Mesothelial cell of epicardium (in vitro differentiated cells): ENCODE data around the gene TMEM178B. TPM values are rescaled to one million over a fixed set of nuclear protein-coding genes. Genes with fewer than 3 reads are reported as not detected.

Experiments
- DNase-seq, 2 experiments: peaks; one replicate each; pipeline ENCODE4 v3.0.0; 2021; ENCODE audit warnings: low spot score in 2 of 2; ENCODE audit not compliant: unreplicated experiment in 2 of 2
- H3K27ac Mint-ChIP-seq: 2 replicates; pipeline ENCODE4 v1.8.0; 2021; ENCODE audit warnings: mixed read lengths
- H3K27me3 Mint-ChIP-seq: 2 replicates; pipeline ENCODE4 v1.8.0; 2021; ENCODE audit warnings: low read depth, mixed read lengths
- H3K36me3 Mint-ChIP-seq: 2 replicates; pipeline ENCODE4 v1.8.0; 2021; ENCODE audit warnings: mixed read lengths
- H3K4me1 Mint-ChIP-seq: 2 replicates; pipeline ENCODE4 v1.8.0; 2021; ENCODE audit warnings: mixed read lengths
- H3K4me3 Mint-ChIP-seq: 2 replicates; pipeline ENCODE4 v1.8.0; 2021; ENCODE audit warnings: mild to moderate bottlenecking, moderate library complexity, mixed read lengths
- H3K9me3 Mint-ChIP-seq: 2 replicates; pipeline ENCODE4 v1.8.0; 2021; ENCODE audit warnings: mixed read lengths
- total RNA-seq: library from RNA; stranded (reverse); gene quantifications from 3 replicates; pipeline ENCODE4 v1.2.1, GENCODE V29; 2021
- TF ChIP-seq, protein P1 (sequence below): fragments of 200-600 bp; sonication (generic); IDR thresholded peaks from one replicate; pipeline ENCODE4 v1.5.0; 2021; ENCODE audit warnings: antibody characterized with exemption; ENCODE audit not compliant: unreplicated experiment

TMEM178B gene
- total RNA-seq, 1 donor from 2014 or later, result 0.16 TPM

DNA sequence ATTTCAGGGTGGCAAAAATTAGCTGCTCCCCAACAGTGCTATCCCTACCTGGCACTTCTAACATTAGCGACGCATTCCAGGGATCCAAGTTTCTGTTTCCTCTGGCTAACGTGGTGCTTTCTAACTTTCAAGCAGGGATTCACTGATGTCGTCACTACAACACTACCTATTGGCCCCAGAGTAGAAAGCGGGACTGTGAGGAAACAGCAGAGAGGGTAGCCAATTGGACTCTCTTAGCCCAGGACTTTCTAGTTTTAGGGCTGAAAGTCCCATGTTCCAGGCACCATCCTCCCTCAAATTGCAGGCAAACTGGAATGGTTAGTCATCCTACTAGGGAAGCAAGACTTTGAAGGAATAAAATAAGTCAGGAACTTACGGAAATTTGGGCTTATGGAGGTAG lies 388.1 kb downstream of the TMEM178B start:
- TF ChIP-seq, protein P1, sequence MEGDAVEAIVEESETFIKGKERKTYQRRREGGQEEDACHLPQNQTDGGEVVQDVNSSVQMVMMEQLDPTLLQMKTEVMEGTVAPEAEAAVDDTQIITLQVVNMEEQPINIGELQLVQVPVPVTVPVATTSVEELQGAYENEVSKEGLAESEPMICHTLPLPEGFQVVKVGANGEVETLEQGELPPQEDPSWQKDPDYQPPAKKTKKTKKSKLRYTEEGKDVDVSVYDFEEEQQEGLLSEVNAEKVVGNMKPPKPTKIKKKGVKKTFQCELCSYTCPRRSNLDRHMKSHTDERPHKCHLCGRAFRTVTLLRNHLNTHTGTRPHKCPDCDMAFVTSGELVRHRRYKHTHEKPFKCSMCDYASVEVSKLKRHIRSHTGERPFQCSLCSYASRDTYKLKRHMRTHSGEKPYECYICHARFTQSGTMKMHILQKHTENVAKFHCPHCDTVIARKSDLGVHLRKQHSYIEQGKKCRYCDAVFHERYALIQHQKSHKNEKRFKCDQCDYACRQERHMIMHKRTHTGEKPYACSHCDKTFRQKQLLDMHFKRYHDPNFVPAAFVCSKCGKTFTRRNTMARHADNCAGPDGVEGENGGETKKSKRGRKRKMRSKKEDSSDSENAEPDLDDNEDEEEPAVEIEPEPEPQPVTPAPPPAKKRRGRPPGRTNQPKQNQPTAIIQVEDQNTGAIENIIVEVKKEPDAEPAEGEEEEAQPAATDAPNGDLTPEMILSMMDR, result no peak
- H3K36me3 Mint-ChIP-seq, result no peaks in the 10 kb centered on the region
- no peak for DNase-seq
- no peaks in the 10 kb centered on the region for H3K9me3 Mint-ChIP-seq
- no peak overlapping the region for H3K27ac Mint-ChIP-seq
- H3K4me3 Mint-ChIP-seq, result no peak overlapping the region
- peaks cover 23% of the 10 kb centered on the region for H3K4me1 Mint-ChIP-seq
- H3K27me3 Mint-ChIP-seq, result peaks cover 15% of the 10 kb centered on the region

DNA sequence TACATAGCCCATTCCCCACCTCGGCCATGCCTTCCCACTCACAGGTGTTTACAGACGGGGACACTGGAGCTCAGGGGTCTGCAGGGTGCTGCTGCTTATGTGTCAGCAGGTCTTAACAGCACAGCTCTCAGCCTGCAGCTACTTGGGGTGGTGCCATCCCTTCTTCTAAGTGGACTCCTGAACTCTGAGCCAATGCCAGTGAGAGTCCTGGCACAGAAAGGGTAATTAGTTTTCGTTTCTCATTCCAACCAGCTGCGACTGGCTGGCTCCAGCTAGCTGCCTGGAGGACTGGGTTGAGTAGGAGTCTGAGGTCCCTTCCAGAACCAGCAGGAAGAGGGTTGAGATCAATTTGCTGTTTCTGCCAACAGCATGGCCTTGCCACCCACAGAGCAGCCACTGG lies 389.1 kb downstream of the TMEM178B start:
- H3K27ac Mint-ChIP-seq, result no peak overlapping the region
- no peak overlapping the region for H3K4me3 Mint-ChIP-seq
- peaks cover 23% of the 10 kb centered on the region for H3K4me1 Mint-ChIP-seq
- H3K27me3 Mint-ChIP-seq, result peaks cover 19% of the 10 kb centered on the region
- no peak for DNase-seq
- TF ChIP-seq, protein P1, result no peak
- H3K36me3 Mint-ChIP-seq, result no peaks in the 10 kb centered on the region
- H3K9me3 Mint-ChIP-seq, result no peaks in the 10 kb centered on the region

DNA sequence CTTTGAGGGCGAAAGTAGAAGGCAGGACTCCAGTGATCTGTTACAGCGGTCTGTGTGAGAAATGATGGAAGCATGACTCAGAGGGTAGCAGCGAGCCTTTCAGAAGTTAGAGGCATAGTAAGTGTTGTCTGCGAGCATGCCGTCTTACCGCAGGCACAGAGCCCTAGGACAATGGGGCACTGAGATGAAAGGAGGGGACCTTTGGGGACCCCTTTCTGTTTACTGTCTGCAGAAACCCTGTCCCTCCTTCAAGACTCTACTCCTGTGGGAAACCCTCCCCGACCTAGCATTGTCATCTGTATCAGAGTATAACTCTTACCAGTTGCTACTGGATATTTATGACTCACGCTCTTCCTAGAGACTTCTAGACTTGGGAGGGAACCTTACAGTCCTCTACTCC lies 390.1 kb downstream of the TMEM178B start:
- DNase-seq, result no peak
- H3K4me1 Mint-ChIP-seq, result peaks cover 23% of the 10 kb centered on the region
- H3K27ac Mint-ChIP-seq, result no peak overlapping the region
- H3K4me3 Mint-ChIP-seq, result no peak overlapping the region
- H3K27me3 Mint-ChIP-seq, result peaks cover 26% of the 10 kb centered on the region
- H3K36me3 Mint-ChIP-seq, result no peaks in the 10 kb centered on the region
- TF ChIP-seq, protein P1, result no peak
- no peaks in the 10 kb centered on the region for H3K9me3 Mint-ChIP-seq

DNA sequence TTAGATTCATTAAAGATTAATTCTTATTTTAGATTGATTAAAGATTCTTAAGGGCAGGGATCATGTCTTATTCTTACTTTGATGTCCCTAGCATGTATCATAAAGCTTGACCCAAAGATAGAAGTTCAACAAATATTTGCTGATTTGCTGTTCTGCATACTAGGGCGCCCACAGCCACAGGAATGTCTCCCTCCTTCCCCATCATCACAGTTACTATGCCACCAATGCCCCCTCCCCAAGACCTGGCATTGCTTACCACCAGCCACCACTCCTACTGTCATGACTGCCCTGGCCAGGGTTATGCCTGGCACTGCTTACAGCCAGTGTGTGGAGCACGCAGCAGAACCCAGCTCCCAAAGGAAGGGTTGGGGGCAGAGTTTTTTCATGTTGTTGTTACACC lies 390.7 kb downstream of the TMEM178B start:
- no peak overlapping the region for H3K4me3 Mint-ChIP-seq
- DNase-seq, result no peak
- H3K4me1 Mint-ChIP-seq, result peaks cover 23% of the 10 kb centered on the region
- H3K36me3 Mint-ChIP-seq, result no peaks in the 10 kb centered on the region
- H3K27me3 Mint-ChIP-seq, result peaks cover 29% of the 10 kb centered on the region
- H3K27ac Mint-ChIP-seq, result no peak overlapping the region
- no peaks in the 10 kb centered on the region for H3K9me3 Mint-ChIP-seq
- TF ChIP-seq, protein P1, result no peak

DNA sequence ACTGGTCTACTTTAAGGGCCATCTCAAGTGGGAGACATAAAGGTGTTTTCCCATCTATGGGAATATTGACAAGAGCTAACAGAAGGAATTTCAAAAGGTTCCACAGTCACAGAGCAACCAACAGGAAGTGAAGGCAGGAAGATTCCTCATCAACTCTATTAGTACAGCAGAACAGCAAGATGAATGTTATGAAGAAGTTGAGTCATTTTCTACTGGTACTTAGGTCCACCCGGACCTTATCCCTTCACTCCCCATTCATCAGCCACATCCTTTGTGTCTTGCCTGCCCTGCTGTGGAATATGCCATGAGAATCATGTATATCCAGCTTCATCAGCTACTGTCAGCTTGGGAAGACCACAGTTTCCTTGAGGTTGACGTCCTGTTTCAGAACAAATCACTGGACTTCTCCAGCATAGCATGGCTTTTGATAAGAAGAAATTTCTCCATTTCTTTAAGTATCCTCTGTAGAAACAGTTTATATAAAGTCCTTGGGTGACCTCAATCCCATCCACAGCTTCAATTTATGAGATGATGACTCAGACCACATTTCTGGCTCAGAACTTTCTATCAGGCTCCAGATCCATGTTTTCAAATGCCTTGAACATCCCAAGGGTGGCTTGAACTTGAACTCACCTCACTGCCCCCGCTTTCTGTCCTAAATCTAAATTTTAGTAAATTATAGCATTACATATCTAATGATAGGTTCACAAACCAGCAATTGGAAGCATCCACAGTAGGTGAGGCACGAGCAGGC lies 392.5 kb downstream of the TMEM178B start:
- TF ChIP-seq, protein P1, result no peak
- peaks cover 38% of the 10 kb centered on the region for H3K27me3 Mint-ChIP-seq
- H3K27ac Mint-ChIP-seq, result no peak overlapping the region
- H3K36me3 Mint-ChIP-seq, result no peaks in the 10 kb centered on the region
- DNase-seq, result no peak
- H3K9me3 Mint-ChIP-seq, result no peaks in the 10 kb centered on the region
- H3K4me3 Mint-ChIP-seq, result no peak overlapping the region
- peaks cover 11% of the 10 kb centered on the region for H3K4me1 Mint-ChIP-seq
